ENCODE data around the gene NEMP2.
"Not testable (repeated sequence)": the region's sequence is repeated elsewhere in the genome, so short reads cannot be mapped to it uniquely, and the experiment has no call there.

Gene NEMP2

DNA sequence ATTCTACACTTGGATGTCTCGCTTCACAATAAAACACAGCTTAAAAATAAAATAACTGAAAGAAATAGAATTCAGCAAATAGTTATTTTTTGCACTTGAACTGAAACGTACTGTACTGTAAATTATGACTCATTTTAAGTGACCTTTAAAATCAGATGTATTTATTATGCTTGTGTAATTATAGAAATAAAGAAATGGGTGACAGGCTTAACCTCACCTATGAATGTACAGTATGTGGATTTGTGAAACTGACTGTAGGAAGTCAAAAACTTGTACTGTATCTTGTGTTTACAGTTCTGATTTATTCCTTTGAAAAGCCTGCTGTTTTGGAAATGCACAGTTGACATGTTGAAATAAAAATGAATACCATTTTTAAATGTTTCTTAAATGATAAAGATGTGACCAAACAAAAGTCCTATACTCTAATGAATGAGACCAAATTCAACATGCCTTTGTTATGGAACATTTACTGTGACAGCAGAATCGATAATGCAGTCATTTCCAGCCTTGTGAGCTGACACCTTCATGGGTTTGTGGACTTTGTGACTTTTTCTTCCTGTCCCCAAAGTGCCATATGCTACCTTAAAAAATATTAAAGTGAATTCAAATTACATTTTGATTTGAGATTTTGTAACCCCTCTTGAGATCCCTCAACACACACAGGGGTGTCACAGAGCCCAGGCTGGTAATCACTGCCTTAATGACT, 32.7 kb downstream of the NEMP2 start:
- no peak for DNase-seq (ENCODE audit: low spot score)
- in situ Hi-C loops (cut with MboI; ENCODE audit: low pct_unique_long_range_greater_than_20kb, low sequenced_read_pairs, unreplicated experiment): no loop called here
- TF ChIP-seq, protein P1, sequence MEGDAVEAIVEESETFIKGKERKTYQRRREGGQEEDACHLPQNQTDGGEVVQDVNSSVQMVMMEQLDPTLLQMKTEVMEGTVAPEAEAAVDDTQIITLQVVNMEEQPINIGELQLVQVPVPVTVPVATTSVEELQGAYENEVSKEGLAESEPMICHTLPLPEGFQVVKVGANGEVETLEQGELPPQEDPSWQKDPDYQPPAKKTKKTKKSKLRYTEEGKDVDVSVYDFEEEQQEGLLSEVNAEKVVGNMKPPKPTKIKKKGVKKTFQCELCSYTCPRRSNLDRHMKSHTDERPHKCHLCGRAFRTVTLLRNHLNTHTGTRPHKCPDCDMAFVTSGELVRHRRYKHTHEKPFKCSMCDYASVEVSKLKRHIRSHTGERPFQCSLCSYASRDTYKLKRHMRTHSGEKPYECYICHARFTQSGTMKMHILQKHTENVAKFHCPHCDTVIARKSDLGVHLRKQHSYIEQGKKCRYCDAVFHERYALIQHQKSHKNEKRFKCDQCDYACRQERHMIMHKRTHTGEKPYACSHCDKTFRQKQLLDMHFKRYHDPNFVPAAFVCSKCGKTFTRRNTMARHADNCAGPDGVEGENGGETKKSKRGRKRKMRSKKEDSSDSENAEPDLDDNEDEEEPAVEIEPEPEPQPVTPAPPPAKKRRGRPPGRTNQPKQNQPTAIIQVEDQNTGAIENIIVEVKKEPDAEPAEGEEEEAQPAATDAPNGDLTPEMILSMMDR (IDR thresholded peaks at IDR 0.05; ENCODE audit: extremely low read depth, insufficient read depth, missing control alignments): no peak

DNA sequence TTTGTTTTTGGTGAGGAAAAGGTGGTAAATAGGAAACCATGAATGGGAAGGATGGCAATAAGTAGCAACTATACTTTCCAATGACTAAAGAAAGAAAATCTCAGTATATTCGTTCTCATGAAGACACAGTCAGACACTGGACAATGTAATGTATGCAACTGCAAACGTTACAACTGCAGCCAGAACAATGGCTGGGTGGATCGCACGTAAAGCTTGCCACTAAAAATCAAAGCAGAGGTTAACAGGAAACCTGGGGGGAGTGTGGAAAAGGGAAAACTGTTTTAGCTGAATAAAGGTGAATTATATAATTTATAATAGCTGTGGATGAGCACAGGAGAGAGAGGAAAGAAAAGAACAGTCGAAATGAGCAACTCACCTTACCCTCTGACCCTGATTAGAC, 33.3 kb downstream of the NEMP2 start:
- TF ChIP-seq, protein P1 (IDR thresholded peaks at IDR 0.05; ENCODE audit: extremely low read depth, insufficient read depth, missing control alignments): no peak
- DNase-seq (ENCODE audit: low spot score): no peak
- in situ Hi-C loops (cut with MboI; ENCODE audit: low pct_unique_long_range_greater_than_20kb, low sequenced_read_pairs, unreplicated experiment): no loop called here

DNA sequence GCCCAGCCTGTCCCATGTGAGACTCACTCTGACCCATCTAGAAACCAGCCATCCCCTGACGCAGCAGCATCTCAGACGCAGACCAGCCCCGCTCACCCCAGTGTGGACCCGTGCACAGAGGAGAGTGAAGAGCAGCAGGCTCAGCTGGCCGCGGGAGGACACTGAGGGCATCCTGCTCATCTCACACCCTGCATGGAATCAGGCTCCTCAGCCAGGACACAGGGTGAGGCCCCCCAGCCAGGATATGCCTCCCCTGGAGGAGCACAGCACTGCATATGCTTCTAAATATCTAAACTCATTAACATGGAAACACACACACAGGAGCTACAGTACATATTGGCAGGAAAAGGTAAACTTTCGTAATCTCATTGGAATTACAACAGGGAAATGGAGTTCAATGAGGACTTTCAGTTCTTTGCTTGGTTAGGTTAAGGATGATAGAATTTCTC, 34.4 kb downstream of the NEMP2 start:
- TF ChIP-seq, protein P1 (IDR thresholded peaks at IDR 0.05; ENCODE audit: extremely low read depth, insufficient read depth, missing control alignments): no peak
- in situ Hi-C loops (cut with MboI; ENCODE audit: low pct_unique_long_range_greater_than_20kb, low sequenced_read_pairs, unreplicated experiment): no loop called here
- DNase-seq (ENCODE audit: low spot score): no peak

DNA sequence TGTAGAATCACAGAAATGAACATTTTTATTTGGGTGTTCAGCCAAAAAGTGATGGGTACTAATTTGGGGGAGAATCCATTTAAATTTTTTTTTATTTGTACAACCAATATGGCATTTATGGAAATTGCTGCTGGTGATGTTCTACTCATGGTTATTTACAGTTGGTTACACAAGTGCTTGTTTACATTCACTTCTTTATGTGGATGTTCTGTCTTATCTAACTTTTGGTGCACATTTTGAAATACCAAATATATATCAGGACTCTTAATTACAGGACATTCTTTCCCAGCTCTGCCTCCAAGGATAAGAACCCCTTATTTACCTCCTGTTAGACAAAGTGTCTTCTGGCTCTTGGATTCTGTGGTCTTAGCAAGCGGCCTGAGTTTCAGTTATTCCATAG, 35.2 kb downstream of the NEMP2 start:
- in situ Hi-C loops (cut with MboI; ENCODE audit: low pct_unique_long_range_greater_than_20kb, low sequenced_read_pairs, unreplicated experiment): no loop called here
- TF ChIP-seq, protein P1 (IDR thresholded peaks at IDR 0.05; ENCODE audit: extremely low read depth, insufficient read depth, missing control alignments): no peak
- no peak for DNase-seq (ENCODE audit: low spot score)

DNA sequence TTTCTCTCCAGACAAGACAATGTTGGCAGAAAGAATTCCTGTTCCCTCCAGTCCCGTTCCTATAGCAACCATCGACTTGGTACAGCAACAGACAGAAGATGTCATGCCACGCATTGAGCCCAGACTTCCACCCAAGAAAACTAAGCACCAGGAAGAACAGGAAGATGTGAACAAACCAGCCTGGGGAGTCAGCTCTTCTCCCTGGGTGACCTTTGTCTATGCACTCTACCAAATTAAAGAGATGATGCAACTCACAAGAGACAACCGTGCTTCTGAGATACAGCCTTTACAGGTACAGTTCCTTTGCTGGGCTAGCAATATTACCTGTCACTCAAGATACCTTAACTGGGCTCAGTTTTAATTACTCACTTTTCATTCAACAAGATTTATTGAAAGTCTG, 37.1 kb downstream of the NEMP2 start:
- DNase-seq (ENCODE audit: low spot score): no peak
- TF ChIP-seq, protein P1 (IDR thresholded peaks at IDR 0.05; ENCODE audit: extremely low read depth, insufficient read depth, missing control alignments): no peak
- in situ Hi-C loops (cut with MboI; ENCODE audit: low pct_unique_long_range_greater_than_20kb, low sequenced_read_pairs, unreplicated experiment): no loop called here

DNA sequence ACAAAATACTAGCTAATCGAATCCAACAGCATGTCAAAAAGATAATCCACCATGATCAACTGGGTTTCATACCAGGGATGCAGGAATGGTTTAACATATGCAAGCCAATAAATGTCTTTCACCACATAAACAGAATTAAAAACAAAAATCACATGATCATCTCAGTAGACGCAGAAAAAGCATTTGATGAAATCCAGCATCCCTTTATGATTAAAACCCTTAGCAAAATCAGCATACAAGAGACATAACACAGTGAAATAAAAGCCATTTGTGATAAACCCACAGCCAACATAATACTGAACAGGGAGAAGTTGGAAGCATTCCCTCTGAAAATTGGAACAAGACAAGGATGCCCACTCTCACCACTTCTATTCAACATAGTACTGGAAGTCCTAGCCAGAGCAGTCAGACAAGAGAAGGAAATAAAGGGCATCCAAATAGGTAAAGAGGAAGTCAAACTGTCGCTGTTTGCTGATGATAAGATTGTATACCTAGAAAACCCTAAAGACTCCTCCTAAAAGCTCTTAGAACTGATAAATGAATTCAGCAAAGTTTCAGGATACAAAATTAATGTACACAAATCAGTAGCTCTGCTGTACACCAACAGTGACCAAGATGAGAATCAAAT, 39.8 kb downstream of the NEMP2 start:
- DNase-seq (ENCODE audit: low spot score); in situ Hi-C loops (cut with MboI; ENCODE audit: low pct_unique_long_range_greater_than_20kb, low sequenced_read_pairs, unreplicated experiment): not testable (repeated sequence)

DNA sequence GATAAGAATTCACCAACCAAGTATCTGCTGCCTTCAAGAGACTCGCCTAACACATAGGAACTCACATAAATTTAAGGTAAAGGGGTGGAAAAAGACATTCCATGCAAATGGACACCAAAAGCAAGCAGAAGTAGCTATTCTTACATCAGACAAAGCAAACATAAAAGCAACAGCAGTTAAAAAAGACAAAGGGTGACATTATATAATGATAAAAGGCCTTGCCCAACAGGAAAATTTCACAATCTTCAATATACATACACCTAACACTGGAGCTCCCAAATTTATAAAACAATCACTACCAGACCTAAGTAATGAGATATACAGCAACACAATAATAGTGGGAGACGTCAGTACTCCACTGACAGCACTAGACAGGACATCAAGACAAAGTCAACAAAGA, 41.4 kb downstream of the NEMP2 start:
- TF ChIP-seq, protein P1 (IDR thresholded peaks at IDR 0.05; ENCODE audit: extremely low read depth, insufficient read depth, missing control alignments): no peak
- in situ Hi-C loops (cut with MboI; ENCODE audit: low pct_unique_long_range_greater_than_20kb, low sequenced_read_pairs, unreplicated experiment): no loop called here

More for the DNA sequence above, 41.4 kb downstream of the NEMP2 start:
- DNase-seq (ENCODE audit: low spot score): no peak

Measured in GM13977 (cell line).